GM12875 (cell line): ENCODE measurements around the gene ETV4.

Experiments
- H3K4me3 ChIP-seq: one replicate; pipeline ENCODE4 v1.5.1; 2011; ENCODE audit warnings: low read depth, low read length, control low read depth
- CTCF ChIP-seq: IDR thresholded peaks from 2 replicates; pipeline ENCODE4 v1.5.1; 2011; ENCODE audit warnings: low read depth, mild to moderate bottlenecking, control low read depth, inconsistent platforms, low read length, moderate library complexity, borderline replicate concordance; ENCODE audit not compliant: insufficient read depth

The ETV4 gene

DNA sequence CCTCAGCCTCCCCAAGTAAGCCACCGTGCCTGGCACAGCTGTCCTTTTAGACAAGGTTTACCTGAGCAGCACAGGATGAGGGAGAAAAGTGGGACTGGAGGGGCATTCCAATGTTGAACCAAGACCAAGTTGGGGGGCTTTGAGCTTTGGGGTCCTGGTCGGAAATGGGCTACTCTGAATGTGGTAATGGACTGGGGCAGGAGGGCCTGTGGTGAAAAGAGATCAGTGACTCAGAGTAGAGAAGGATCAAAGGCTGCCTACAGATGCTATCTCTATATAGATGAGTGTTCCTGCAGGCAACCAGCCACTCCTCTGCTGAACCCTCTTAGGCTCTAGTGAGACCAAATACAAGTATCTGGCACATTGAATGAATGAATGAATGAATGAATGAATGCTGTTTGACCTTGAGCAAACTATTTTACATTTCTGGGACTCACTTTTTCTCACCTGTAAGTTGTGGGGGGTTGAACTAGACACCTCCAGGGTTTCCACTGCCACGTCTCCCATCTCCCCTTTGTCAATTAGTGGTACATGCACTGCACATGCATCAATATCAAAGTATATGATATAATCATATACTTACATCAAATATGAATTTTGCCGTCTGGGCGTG lies 26.3 kb upstream of the ETV4 start:
- TF ChIP-seq CTCF: no peak
- no peak overlapping the region for H3K4me3 ChIP-seq

- TF ChIP-seq CTCF: no peak
- H3K4me3 ChIP-seq: no peak overlapping the region
Measured at GRCh38 chr17:43570518-43570928, 24.4 kb upstream of the ETV4 start.

DNA sequence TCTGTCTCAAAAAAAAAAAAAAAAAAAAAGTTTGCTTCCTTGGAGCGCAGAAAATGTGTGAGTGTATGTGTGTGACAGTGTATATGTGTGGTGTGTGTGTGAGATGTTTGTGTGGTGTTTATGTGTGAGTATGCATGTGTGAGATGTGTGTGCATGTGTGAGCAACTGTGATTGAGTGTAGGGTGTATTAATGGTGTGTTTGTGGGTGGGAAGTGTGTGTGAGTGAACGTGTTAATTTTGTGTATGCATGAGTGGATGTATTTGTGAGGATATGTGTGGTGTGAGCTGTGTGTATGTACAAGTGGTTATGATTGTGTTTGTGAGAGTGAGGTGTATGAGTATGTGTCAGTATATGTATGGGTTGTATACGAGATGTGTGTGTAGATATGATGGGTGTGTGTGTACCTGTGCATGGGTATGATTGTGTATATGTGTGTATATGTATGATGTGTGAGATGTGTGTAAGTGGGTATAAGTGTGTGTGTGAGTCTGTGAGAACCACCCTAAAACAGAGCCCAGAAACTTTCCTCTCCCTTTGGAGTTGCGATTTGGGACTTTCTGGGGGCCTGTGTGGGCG lies 22.5 kb upstream of the ETV4 start:
- TF ChIP-seq CTCF: no peak
- H3K4me3 ChIP-seq: no peak overlapping the region

GRCh38 chr17:43563600-43564594 lies 17.8 kb upstream of the ETV4 start:
- no peak overlapping the region for H3K4me3 ChIP-seq
- TF ChIP-seq CTCF: no peak

DNA sequence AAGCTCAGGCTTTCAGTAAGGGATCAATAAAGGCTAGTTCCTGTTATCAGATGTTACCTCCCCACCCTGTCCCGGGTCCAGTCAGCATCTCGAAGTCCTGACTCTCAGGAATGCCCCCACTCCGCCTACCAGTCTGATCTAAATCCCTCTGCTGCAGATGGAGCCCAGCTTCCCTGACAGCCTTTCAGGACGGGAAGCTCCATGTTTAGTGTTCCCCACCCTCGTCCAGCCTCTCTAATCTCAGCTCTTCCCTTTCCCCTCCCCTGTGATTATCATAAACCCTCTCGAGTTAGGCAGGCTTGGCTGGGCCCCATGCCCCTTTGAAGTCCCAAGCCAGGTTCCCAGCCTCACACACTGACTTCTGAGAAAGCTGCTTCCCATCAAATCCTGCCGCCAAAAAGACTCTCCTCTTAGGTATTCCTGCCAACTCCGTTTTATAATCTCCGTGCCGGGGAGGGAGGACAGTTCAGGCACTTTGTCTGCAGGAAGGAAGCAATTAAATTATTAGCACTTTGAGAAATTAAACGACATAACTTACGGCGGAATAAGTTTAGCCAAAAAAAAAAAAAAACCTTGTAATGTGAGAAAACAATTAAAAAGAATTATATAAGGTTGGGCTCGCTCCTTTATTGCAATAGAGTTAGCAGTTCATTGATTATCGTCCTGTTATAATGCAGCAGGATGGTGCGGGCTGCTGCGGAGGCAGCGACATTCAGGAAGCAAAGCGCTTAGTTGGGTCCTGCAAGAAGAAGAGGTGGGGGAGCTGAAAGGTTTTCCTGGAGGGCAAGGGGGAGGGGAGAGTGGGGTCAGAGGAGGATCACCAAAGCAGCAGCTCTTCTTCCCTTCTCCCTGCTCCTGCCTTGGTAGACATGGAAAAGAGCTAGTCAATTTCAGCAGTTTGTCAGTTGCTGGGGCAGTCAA lies 16.8 kb upstream of the ETV4 start:
- H3K4me3 ChIP-seq: no peak overlapping the region
- no peak for TF ChIP-seq CTCF
